ENCODE results near the gene SYNE4. TPM values are rescaled to one million over a fixed set of nuclear protein-coding genes. Genes with fewer than 3 reads are reported as not detected.

The SYNE4 gene
- total and polyA plus RNA-seq, 2 of the 13 experiments (the other 11 are each of a cell fraction or from before 2014, with no cell fraction given), result 13.7 to 23.0 TPM

DNA sequence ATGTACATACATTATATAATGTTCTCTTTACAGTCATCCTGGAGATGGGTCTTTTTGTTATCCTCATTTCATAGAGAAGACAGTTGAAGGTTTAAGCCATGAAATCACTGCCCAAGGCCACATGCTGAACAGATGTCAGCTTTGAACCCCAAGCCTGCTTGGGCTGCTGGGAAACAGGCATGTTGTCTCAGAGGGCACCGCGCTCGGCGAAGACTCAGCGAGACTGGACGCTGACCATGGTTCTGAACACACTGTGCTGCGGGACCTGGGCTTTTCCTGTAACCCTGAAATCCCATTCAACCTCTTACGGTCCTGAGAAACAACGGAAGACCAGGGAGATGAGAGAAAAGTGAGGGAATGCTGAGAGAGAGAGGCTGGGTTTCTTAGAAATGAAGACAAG lies 45.1 kb downstream of the SYNE4 start (continued):
- TF ChIP-seq, protein P1, sequence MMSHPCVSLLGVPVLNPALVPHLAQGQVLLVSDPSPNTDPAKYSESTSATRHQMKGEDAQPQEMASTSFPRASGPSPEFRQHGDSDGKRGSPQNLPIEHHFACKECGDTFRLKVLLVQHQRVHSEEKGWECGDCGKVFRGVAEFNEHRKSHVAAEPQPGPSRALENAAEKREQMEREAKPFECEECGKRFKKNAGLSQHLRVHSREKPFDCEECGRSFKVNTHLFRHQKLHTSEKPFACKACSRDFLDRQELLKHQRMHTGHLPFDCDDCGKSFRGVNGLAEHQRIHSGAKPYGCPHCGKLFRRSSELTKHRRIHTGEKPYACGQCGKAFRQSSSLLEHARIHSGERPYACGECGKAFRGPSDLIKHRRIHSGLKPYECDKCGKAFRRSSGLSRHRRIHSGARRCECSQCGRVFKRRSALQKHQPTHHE (CRISPR knock-in tag; IDR thresholded peaks at IDR 0.05; ENCODE audit: borderline replicate concordance), result no peak
- peak; percentile 63; the same call in 1 of the 2 replicates for TF ChIP-seq KMT2B (CRISPR knock-in tag; IDR thresholded peaks at IDR 0.05)
- peak; percentile 45; the same call in 1 of the 2 replicates for TF ChIP-seq RXRB (CRISPR knock-in tag; IDR thresholded peaks at IDR 0.05; ENCODE audit: borderline replicate concordance)
- no peak for TF ChIP-seq ZFP41 (CRISPR knock-in tag; IDR thresholded peaks at IDR 0.05; ENCODE audit: borderline replicate concordance)
- TF ChIP-seq MEIS2 (CRISPR knock-in tag; IDR thresholded peaks at IDR 0.05), result peak; percentile 86
- 0 out of 2 replicates have a peak, but pooled peaks have one; percentile 34 for TF ChIP-seq ZNF547 (CRISPR knock-in tag; IDR thresholded peaks at IDR 0.05)
- TF ChIP-seq SALL1 (CRISPR knock-in tag; IDR thresholded peaks at IDR 0.05), result peak; percentile 94
- TF ChIP-seq ZNF703 (CRISPR knock-in tag; IDR thresholded peaks at IDR 0.05; ENCODE audit: borderline replicate concordance), result no peak
- TF ChIP-seq ZNF205 (CRISPR knock-in tag; IDR thresholded peaks at IDR 0.05), result peak; percentile 56; the same call in 1 of the 2 replicates
- TF ChIP-seq NCOR1 (IDR thresholded peaks at IDR 0.05; ENCODE audit: borderline replicate concordance, low read length), result no peak
- 0 out of 2 replicates have a peak, but pooled peaks have one; percentile 43 for TF ChIP-seq ZNF12 (CRISPR knock-in tag; IDR thresholded peaks at IDR 0.05)
- no peak for TF ChIP-seq ZFP62 (CRISPR knock-in tag; IDR thresholded peaks at IDR 0.05)
- no peak for TF ChIP-seq ZNF17 (CRISPR knock-in tag; IDR thresholded peaks at IDR 0.05)
- TF ChIP-seq, protein P2, sequence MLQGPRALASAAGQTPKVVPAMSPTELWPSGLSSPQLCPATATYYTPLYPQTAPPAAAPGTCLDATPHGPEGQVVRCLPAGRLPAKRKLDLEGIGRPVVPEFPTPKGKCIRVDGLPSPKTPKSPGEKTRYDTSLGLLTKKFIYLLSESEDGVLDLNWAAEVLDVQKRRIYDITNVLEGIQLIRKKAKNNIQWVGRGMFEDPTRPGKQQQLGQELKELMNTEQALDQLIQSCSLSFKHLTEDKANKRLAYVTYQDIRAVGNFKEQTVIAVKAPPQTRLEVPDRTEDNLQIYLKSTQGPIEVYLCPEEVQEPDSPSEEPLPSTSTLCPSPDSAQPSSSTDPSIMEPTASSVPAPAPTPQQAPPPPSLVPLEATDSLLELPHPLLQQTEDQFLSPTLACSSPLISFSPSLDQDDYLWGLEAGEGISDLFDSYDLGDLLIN (CRISPR knock-in tag; IDR thresholded peaks at IDR 0.05; ENCODE audit: borderline replicate concordance), result peak; percentile 54; the same call in 1 of the 2 replicates
- TF ChIP-seq CAMTA2 (CRISPR knock-in tag; IDR thresholded peaks at IDR 0.05; ENCODE audit: borderline replicate concordance), result no peak; the same call in 1 of the 2 replicates
- TF ChIP-seq MED13 (CRISPR knock-in tag; IDR thresholded peaks at IDR 0.05), result peak; percentile 45; the same call in 1 of the 2 replicates
- TF ChIP-seq FOXO1 (CRISPR knock-in tag; IDR thresholded peaks at IDR 0.05), result 0 out of 2 replicates have a peak, but pooled peaks have one; percentile 50
- TF ChIP-seq ZNF75D (CRISPR knock-in tag; IDR thresholded peaks at IDR 0.05; ENCODE audit: borderline replicate concordance), result no peak
- peak; percentile 87 for TF ChIP-seq KLF11 (CRISPR knock-in tag; IDR thresholded peaks at IDR 0.05)
- peak; percentile 86 for TF ChIP-seq SAP130 (CRISPR knock-in tag; IDR thresholded peaks at IDR 0.05; ENCODE audit: low read depth)
- TF ChIP-seq, protein P3, sequence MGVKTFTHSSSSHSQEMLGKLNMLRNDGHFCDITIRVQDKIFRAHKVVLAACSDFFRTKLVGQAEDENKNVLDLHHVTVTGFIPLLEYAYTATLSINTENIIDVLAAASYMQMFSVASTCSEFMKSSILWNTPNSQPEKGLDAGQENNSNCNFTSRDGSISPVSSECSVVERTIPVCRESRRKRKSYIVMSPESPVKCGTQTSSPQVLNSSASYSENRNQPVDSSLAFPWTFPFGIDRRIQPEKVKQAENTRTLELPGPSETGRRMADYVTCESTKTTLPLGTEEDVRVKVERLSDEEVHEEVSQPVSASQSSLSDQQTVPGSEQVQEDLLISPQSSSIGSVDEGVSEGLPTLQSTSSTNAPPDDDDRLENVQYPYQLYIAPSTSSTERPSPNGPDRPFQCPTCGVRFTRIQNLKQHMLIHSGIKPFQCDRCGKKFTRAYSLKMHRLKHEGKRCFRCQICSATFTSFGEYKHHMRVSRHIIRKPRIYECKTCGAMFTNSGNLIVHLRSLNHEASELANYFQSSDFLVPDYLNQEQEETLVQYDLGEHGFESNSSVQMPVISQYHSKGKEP (CRISPR knock-in tag; IDR thresholded peaks at IDR 0.05), result peak; percentile 80; the same call in 1 of the 2 replicates
- TF ChIP-seq, protein P4, sequence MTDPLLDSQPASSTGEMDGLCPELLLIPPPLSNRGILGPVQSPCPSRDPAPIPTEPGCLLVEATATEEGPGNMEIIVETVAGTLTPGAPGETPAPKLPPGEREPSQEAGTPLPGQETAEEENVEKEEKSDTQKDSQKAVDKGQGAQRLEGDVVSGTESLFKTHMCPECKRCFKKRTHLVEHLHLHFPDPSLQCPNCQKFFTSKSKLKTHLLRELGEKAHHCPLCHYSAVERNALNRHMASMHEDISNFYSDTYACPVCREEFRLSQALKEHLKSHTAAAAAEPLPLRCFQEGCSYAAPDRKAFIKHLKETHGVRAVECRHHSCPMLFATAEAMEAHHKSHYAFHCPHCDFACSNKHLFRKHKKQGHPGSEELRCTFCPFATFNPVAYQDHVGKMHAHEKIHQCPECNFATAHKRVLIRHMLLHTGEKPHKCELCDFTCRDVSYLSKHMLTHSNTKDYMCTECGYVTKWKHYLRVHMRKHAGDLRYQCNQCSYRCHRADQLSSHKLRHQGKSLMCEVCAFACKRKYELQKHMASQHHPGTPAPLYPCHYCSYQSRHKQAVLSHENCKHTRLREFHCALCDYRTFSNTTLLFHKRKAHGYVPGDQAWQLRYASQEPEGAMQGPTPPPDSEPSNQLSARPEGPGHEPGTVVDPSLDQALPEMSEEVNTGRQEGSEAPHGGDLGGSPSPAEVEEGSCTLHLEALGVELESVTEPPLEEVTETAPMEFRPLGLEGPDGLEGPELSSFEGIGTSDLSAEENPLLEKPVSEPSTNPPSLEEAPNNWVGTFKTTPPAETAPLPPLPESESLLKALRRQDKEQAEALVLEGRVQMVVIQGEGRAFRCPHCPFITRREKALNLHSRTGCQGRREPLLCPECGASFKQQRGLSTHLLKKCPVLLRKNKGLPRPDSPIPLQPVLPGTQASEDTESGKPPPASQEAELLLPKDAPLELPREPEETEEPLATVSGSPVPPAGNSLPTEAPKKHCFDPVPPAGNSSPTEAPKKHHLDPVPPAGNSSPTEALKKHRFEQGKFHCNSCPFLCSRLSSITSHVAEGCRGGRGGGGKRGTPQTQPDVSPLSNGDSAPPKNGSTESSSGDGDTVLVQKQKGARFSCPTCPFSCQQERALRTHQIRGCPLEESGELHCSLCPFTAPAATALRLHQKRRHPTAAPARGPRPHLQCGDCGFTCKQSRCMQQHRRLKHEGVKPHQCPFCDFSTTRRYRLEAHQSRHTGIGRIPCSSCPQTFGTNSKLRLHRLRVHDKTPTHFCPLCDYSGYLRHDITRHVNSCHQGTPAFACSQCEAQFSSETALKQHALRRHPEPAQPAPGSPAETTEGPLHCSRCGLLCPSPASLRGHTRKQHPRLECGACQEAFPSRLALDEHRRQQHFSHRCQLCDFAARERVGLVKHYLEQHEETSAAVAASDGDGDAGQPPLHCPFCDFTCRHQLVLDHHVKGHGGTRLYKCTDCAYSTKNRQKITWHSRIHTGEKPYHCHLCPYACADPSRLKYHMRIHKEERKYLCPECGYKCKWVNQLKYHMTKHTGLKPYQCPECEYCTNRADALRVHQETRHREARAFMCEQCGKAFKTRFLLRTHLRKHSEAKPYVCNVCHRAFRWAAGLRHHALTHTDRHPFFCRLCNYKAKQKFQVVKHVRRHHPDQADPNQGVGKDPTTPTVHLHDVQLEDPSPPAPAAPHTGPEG (CRISPR knock-in tag; IDR thresholded peaks at IDR 0.05), result peak; percentile 59; the same call in 1 of the 2 replicates

Measured in HepG2 (cell line).